Measurements from ENCODE around the gene CUX1.
"Not testable (repeated sequence)": the region's sequence is repeated elsewhere in the genome, so short reads cannot be mapped to it uniquely, and the experiment has no call there.

Gene CUX1

DNA sequence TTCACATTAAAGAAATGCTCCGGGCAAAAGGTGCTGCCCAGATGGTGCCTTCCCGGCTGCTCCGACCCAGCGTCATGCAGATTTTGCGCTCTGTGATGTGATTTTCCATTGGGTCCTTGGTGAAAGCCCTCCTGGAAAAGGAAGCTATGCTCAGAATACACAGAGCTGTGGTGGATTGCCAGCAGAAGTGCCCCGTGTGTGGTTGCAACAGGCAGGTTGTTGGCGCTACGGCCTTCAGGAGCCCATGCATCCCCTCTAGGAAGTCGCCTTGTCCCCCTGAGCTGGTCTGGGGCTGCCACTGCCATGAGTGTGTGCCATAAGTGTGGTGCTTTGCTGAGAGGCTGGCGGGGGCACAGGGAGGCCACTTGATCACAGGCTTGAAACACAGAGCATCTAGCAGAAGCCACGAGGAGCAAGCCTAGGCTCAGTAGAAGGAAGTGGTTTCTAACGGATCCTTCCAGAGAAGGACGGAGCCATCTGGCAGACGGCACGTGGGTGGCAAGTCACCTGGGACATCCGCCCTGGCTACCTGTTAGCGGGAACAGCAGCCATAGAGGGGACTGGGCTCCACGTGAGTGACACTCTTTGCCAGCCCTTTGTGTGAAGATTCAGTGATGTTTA, 210.9 kb downstream of the CUX1 start:
- no peak for DNase-seq (ENCODE audit: low read depth)
- no peak overlapping the region for H3K4me3 ChIP-seq (ENCODE audit: low read length)
- TF ChIP-seq, protein P1, sequence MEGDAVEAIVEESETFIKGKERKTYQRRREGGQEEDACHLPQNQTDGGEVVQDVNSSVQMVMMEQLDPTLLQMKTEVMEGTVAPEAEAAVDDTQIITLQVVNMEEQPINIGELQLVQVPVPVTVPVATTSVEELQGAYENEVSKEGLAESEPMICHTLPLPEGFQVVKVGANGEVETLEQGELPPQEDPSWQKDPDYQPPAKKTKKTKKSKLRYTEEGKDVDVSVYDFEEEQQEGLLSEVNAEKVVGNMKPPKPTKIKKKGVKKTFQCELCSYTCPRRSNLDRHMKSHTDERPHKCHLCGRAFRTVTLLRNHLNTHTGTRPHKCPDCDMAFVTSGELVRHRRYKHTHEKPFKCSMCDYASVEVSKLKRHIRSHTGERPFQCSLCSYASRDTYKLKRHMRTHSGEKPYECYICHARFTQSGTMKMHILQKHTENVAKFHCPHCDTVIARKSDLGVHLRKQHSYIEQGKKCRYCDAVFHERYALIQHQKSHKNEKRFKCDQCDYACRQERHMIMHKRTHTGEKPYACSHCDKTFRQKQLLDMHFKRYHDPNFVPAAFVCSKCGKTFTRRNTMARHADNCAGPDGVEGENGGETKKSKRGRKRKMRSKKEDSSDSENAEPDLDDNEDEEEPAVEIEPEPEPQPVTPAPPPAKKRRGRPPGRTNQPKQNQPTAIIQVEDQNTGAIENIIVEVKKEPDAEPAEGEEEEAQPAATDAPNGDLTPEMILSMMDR (conservative IDR thresholded peaks at IDR 0.05; ENCODE audit: low read length): no peak

DNA sequence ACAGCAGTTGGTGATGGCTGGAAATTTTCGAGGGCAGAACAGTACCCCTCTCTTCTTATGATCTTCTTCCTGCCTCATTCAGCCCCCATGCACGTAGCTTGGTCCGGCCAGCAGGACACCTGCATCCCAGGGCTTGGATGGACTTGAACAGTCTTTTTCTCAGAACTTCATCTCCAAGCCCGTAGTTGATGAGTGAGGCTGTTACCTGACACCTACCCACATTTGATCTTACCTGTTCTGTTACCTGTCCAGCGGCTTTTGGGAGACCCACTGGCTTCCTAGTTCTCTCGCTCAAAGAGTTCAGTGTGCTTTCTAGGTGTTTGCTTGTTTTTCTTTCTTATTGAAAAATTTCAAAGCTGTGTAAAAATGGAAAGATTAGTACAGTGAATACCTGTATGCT, 212.2 kb downstream of the CUX1 start:
- TF ChIP-seq, protein P1 (conservative IDR thresholded peaks at IDR 0.05; ENCODE audit: low read length): no peak
- no peak overlapping the region for H3K4me3 ChIP-seq (ENCODE audit: low read length)

DNA sequence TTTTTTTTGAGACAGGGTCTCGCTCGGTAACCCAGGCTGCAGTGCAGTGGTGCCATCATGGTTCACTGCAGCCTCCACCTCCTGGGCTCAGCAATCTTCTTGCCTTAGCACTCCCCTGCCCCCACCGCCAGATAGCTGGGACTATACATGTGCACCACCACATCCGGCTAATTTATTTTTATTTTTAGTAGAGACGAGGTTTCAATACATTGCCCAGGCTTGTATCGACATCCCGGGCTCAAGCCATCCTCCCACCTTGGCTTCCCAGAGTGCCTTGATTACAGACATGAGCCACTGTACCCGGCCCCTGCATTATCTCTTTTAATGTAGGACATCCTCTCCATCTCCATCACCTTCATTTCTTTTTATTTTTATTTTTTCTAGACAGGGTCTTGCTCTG, 213.3 kb downstream of the CUX1 start:
- no peak for DNase-seq (ENCODE audit: low read depth)
- no peak overlapping the region for H3K4me3 ChIP-seq (ENCODE audit: low read length)
- TF ChIP-seq, protein P1 (conservative IDR thresholded peaks at IDR 0.05; ENCODE audit: low read length): no peak

More for the DNA sequence above, 212.2 kb downstream of the CUX1 start:
- DNase-seq (ENCODE audit: low read depth): no peak

DNA sequence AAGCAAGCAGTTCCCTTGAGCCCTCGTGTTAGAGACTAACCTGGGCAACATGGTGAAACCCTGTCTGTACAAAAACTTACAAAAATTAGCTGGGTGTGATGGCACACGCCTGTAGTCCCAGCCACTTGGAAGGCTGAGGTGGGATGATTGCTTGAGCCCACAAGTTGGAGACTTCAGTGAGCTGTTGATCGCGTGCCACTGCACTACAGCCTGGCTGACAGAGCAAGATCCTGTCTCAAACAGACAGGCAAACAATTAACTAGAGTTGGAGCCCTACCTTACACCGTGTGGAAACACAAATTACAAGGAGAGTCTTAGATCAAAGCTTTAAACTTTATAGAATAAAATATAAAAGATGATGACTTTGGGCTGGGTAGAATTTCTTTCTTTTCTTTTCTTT, 219.5 kb downstream of the CUX1 start:
- H3K4me3 ChIP-seq (ENCODE audit: low read length): no peak overlapping the region
- DNase-seq (ENCODE audit: low read depth): no peak
- TF ChIP-seq, protein P1 (conservative IDR thresholded peaks at IDR 0.05; ENCODE audit: low read length): no peak

DNA sequence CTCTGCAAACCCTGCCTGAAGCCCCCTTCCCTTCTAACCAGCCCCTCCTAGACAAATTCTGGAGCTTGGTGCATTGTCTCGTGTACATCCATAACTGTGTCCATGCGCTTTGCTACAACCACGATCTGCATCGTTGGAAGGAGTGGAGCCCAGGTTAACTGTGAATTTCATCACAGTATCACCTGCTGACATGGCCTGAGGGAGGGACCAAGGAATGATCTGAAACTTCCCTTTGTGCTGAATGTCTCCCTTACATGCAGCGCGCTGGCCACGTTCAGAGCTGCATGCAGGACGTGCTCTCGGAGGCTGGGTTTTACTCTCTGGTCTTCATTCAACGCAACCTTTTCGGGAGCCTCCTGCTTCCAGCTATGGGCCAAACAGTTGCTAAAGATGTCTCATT, 222.3 kb downstream of the CUX1 start:
- TF ChIP-seq, protein P1 (conservative IDR thresholded peaks at IDR 0.05; ENCODE audit: low read length): no peak
- no peak for DNase-seq (ENCODE audit: low read depth)
- no peak overlapping the region for H3K4me3 ChIP-seq (ENCODE audit: low read length)

DNA sequence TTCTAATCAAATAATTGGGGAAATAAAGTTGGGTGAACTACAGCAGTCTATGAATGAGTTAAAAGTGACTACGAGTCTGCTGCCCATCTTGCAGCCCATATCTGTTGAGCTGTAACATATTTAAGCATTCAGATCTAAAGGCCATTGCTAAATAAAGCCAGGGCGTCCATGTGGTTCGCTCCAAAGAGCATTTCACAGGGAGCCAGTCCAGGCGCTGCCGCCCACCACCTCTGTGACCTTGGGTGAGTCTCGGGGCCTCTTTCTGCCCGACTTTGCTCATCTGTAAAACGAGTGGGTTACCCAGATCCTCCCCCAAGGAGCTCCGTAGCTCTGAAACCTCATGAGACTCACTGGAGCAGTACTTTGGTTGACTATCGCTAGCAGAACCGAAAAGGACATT, 223.1 kb downstream of the CUX1 start:
- no peak for DNase-seq (ENCODE audit: low read depth)
- TF ChIP-seq, protein P1 (conservative IDR thresholded peaks at IDR 0.05; ENCODE audit: low read length): no peak
- no peak overlapping the region for H3K4me3 ChIP-seq (ENCODE audit: low read length)

DNA sequence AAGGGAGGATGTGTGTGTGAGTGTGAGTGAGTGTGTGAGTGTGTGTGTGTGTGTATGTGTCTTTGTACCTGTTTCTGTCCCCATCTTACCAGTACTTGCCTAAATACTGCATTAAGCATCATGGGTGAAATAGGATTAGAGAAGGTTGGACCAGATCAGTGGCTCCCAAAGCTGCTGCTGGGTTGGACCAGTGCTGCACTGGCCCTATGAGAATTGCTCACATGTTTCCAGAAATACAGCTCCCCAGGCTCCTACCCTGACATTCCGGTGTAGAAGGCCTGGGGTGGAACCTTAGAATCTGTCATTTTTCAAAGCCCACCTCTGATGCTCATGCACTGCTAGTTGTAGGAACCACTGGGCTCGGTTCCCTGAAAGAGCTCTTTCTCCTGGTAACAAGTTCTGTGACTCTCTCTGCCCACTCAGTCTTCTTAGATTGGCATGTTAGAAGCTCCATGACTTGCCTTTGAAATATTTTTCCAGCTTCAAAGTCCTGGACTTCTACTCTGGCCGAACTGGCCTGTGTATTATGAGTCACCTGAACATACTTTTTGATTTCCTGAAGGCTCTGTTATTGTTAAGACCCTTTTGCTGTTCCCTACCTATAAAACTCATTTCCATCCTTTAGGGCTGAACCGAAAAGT, 224.7 kb downstream of the CUX1 start:
- DNase-seq (ENCODE audit: low read depth): peak; percentile 52
- TF ChIP-seq, protein P1 (conservative IDR thresholded peaks at IDR 0.05; ENCODE audit: low read length): no peak
- H3K4me3 ChIP-seq (ENCODE audit: low read length): no peak overlapping the region

DNA sequence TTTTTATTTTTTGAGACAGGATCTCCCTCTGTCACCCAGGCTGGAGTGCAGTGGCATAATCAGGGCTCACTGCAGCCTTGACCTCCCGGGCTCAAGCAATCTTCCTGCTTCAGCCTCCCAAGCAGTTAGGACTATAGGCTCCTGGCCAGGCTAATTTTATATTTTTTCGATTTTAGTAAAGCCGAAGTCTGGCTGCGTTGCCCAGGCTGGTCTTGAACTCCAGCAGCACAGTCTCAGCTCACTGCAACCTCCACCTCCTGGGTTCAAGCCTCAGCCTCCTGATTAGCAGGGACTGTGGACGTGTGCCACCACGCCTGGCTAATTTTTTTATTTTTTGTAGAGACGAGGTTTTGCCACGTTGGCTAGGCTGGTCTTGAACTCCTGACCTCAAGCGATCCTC, 225.4 kb downstream of the CUX1 start:
- H3K4me3 ChIP-seq (ENCODE audit: low read length); DNase-seq (ENCODE audit: low read depth): not testable (repeated sequence)

Measured in AG10803 (cell line).